Neural cell (in vitro differentiated cells): Measurements from ENCODE around the gene CACNB2. TPM values are rescaled to one million over a fixed set of nuclear protein-coding genes. Genes with fewer than 3 reads are reported as not detected.

ENCODE experiments used
- H2AFZ ChIP-seq: fragments of 200-600, 300-800 bp; sonication (generic), shearing (Covaris generic); 2 replicates; pipeline ENCODE4 v1.6.0; 2014; ENCODE audit warnings: low read depth, mild to moderate bottlenecking, antibody characterized with exemption, low read length, moderate library complexity
- H3F3A ChIP-seq: fragments of 200-600 bp; shearing (Covaris generic); 2 replicates; pipeline ENCODE4 v1.6.1; 2016; ENCODE audit warnings: mild to moderate bottlenecking, moderate library complexity, mixed read lengths, antibody characterized with exemption, low read length; ENCODE audit not compliant: insufficient read depth, poor library complexity, severe bottlenecking
- H3K27ac ChIP-seq: fragments of 200-600, 300-800 bp; sonication (generic), shearing (Covaris generic); 2 replicates; pipeline ENCODE4 v1.5.1; 2014; ENCODE audit warnings: mild to moderate bottlenecking, low read length, moderate library complexity
- H3K27me3 ChIP-seq: fragments of 300-800, 200-600 bp; sonication (generic), shearing (Covaris generic); 2 replicates; pipeline ENCODE4 v1.6.0; 2014; ENCODE audit warnings: mild to moderate bottlenecking, low read depth, low read length, moderate library complexity; ENCODE audit not compliant: insufficient read depth
- H3K36me3 ChIP-seq: fragments of 300-800, 200-600 bp; sonication (generic), shearing (Covaris generic); 2 replicates; pipeline ENCODE4 v1.5.1; 2014; ENCODE audit warnings: mild to moderate bottlenecking, antibody characterized with exemption, low read length, moderate library complexity; ENCODE audit not compliant: insufficient read depth
- H3K4me2 ChIP-seq: fragments of 300-800, 200-600 bp; sonication (generic), shearing (Covaris generic); 2 replicates; pipeline ENCODE4 v1.6.0; 2014; ENCODE audit warnings: mild to moderate bottlenecking, low read length
- H3K4me3 ChIP-seq: fragments of 300-800, 200-600 bp; sonication (generic), shearing (Covaris generic); 2 replicates; pipeline ENCODE4 v1.5.1; 2014; ENCODE audit warnings: mild to moderate bottlenecking, low read length, moderate library complexity
- H3K79me2 ChIP-seq: fragments of 200-600 bp; shearing (Covaris generic); replicated peaks from 2 replicates; pipeline ENCODE4 v1.6.0; 2014; ENCODE audit warnings: mild to moderate bottlenecking, low read length, moderate library complexity; ENCODE audit not compliant: insufficient read depth
- H3K9ac ChIP-seq: fragments of 300-800, 200-600 bp; sonication (generic), shearing (Covaris generic); 2 replicates; pipeline ENCODE4 v1.6.1; 2016; ENCODE audit warnings: mild to moderate bottlenecking, low read length, mixed read lengths
- H3K9me2 ChIP-seq: fragments of 200-600 bp; shearing (Covaris generic); 2 replicates; pipeline ENCODE4 v1.6.1; 2016; ENCODE audit warnings: mild to moderate bottlenecking, low read length, mixed read lengths; ENCODE audit not compliant: insufficient read depth
- H3K9me3 ChIP-seq: fragments of 200-600, 300-800 bp; sonication (generic), shearing (Covaris generic); 2 replicates; pipeline ENCODE4 v1.6.1; 2016; ENCODE audit warnings: mild to moderate bottlenecking, mixed run types, low read length, moderate library complexity, mixed read lengths
- H4K20me1 ChIP-seq: fragments of 200-600 bp; shearing (Covaris generic); 2 replicates; pipeline ENCODE4 v1.6.1; 2016; ENCODE audit warnings: mild to moderate bottlenecking, mixed run types; ENCODE audit not compliant: insufficient read depth
- EP300 ChIP-seq: fragments of 450-650 bp; conservative IDR thresholded peaks from 2 replicates; pipeline ENCODE4 v1.6.1; 2014; ENCODE audit warnings: antibody characterized with exemption, mild to moderate bottlenecking, moderate library complexity; ENCODE audit not compliant: poor library complexity, severe bottlenecking
- EZH2 ChIP-seq: fragments of 200-600, 300-800 bp; shearing (Covaris generic), sonication (generic); IDR thresholded peaks from 2 replicates; pipeline ENCODE4 v1.6.1; 2014; ENCODE audit warnings: antibody characterized with exemption, low read length, borderline replicate concordance, mild to moderate bottlenecking; ENCODE audit not compliant: insufficient read depth, poor library complexity, severe bottlenecking
- MXI1 ChIP-seq: fragments of 450-650 bp; conservative IDR thresholded peaks from 2 replicates; pipeline ENCODE4 v1.6.1; 2014; ENCODE audit warnings: antibody characterized with exemption, mild to moderate bottlenecking; ENCODE audit not compliant: poor library complexity, severe bottlenecking
- POLR2AphosphoS5 ChIP-seq: IDR thresholded peaks from 2 replicates; pipeline ENCODE4 v1.6.1; 2012
- RAD21 ChIP-seq: fragments of 450-650 bp; conservative IDR thresholded peaks from 2 replicates; pipeline ENCODE4 v1.6.1; 2014; ENCODE audit warnings: antibody characterized with exemption, mild to moderate bottlenecking, moderate library complexity
- REST ChIP-seq: IDR thresholded peaks from 2 replicates; pipeline ENCODE4 v1.6.1; 2012; ENCODE audit warnings: borderline replicate concordance
- SMC3 ChIP-seq: fragments of 450-650 bp; conservative IDR thresholded peaks from 2 replicates; pipeline ENCODE4 v1.6.1; 2014; ENCODE audit warnings: antibody characterized with exemption, mild to moderate bottlenecking, moderate library complexity; ENCODE audit not compliant: poor library complexity
- TAF1 ChIP-seq: IDR thresholded peaks from 2 replicates; pipeline ENCODE4 v1.6.1; 2012; ENCODE audit warnings: low read depth
- polyA plus RNA-seq: library from polyadenylated mRNA; depleted of rRNA; stranded (reverse); fragments of >200 nt; gene quantifications from 2 replicates; pipeline ENCODE4 v1.2.3, GENCODE V29; 2014
- TF ChIP-seq, protein P1 (sequence below): fragments of 450-650 bp; IDR thresholded peaks from 2 replicates; pipeline ENCODE4 v1.5.1; 2014; ENCODE audit warnings: antibody characterized with exemption, mild to moderate bottlenecking, moderate library complexity; ENCODE audit not compliant: poor library complexity, severe bottlenecking

Gene CACNB2
- polyA plus RNA-seq, 1 donor from 2014 or later, result 14.3 TPM

DNA sequence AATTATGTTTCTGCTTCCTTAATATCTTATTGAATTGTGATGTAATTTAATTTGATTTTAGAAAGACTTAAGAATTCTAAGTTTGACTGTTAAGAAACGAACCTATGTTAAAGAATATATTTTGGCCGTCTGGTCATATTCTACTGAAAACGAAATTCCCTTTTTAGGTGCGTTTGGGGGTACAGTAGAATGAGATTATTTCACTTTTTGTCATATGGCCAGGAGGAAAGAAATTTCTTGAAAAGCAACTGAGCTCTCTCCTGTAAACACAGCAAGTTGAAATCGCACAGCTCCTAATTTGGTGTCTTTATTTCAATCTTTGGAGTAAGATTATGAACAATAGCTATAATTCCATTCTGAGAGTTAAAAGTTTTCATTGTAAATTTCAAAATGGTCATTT lies 227.6 kb downstream of the CACNB2 start:
- Histone ChIP-seq H3K27ac (no peak overlapping the region), H3K4me3 (no peak overlapping the region), H3K79me2 (no peaks in the 10 kb centered on the region), H3K4me2 (no peak overlapping the region), H3K27me3 (no peaks in the 10 kb centered on the region), H2AFZ (no peak overlapping the region), H3K36me3 (no peaks in the 10 kb centered on the region), H3K9ac (no peak overlapping the region), H3F3A (no peaks in the 10 kb centered on the region), H3K9me3 (no peaks in the 10 kb centered on the region), H3K9me2 (no peaks in the 10 kb centered on the region), H4K20me1 (no peaks in the 10 kb centered on the region)
- TF ChIP-seq EP300 (no peak), REST (no peak), RAD21 (no peak), EZH2 (no peak), POLR2AphosphoS5 (no peak), SMC3 (no peak), TAF1 (no peak), MXI1 (no peak)
- TF ChIP-seq, protein P1, sequence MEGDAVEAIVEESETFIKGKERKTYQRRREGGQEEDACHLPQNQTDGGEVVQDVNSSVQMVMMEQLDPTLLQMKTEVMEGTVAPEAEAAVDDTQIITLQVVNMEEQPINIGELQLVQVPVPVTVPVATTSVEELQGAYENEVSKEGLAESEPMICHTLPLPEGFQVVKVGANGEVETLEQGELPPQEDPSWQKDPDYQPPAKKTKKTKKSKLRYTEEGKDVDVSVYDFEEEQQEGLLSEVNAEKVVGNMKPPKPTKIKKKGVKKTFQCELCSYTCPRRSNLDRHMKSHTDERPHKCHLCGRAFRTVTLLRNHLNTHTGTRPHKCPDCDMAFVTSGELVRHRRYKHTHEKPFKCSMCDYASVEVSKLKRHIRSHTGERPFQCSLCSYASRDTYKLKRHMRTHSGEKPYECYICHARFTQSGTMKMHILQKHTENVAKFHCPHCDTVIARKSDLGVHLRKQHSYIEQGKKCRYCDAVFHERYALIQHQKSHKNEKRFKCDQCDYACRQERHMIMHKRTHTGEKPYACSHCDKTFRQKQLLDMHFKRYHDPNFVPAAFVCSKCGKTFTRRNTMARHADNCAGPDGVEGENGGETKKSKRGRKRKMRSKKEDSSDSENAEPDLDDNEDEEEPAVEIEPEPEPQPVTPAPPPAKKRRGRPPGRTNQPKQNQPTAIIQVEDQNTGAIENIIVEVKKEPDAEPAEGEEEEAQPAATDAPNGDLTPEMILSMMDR, result no peak

GRCh38 chr10:18368273-18368672 lies 228.0 kb downstream of the CACNB2 start:
- no peak overlapping the region for H2AFZ ChIP-seq
- H3K9ac ChIP-seq, result no peak overlapping the region
- H3K36me3 ChIP-seq, result no peaks in the 10 kb centered on the region
- H3K9me3 ChIP-seq, result no peaks in the 10 kb centered on the region
- H3K79me2 ChIP-seq, result no peaks in the 10 kb centered on the region
- H3K27ac ChIP-seq, result no peak overlapping the region
- H3K27me3 ChIP-seq, result no peaks in the 10 kb centered on the region
- no peaks in the 10 kb centered on the region for H4K20me1 ChIP-seq
- no peak for TF ChIP-seq POLR2AphosphoS5
- no peaks in the 10 kb centered on the region for H3F3A ChIP-seq
- no peaks in the 10 kb centered on the region for H3K9me2 ChIP-seq
- H3K4me2 ChIP-seq, result no peak overlapping the region
- H3K4me3 ChIP-seq, result no peak overlapping the region

DNA sequence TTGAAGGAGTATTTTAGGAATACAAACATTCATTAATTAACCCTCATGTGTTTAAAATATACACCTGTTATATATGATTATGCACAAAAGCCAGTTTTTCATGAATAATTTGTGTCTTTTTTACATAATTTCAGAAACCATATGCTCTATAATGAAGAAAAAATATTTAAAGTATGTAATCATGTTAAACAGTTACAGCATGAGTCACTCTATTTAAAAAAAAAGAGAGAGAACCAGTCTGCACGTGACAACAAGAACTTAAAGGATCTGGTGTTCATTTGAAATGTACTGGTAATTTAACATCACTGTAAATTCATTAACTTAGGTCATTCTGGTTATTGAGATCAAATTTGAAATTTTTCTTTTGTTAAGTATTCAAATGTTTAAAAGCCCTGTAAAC lies 228.5 kb downstream of the CACNB2 start:
- no peaks in the 10 kb centered on the region for H3K9me2 ChIP-seq
- no peaks in the 10 kb centered on the region for H3K9me3 ChIP-seq
- H3K27ac ChIP-seq, result no peak overlapping the region
- H3K4me2 ChIP-seq, result no peak overlapping the region
- no peak overlapping the region for H3K9ac ChIP-seq
- H2AFZ ChIP-seq, result no peak overlapping the region
- H3F3A ChIP-seq, result no peaks in the 10 kb centered on the region
- no peaks in the 10 kb centered on the region for H4K20me1 ChIP-seq
- H3K79me2 ChIP-seq, result no peaks in the 10 kb centered on the region
- no peaks in the 10 kb centered on the region for H3K36me3 ChIP-seq
- no peaks in the 10 kb centered on the region for H3K27me3 ChIP-seq
- TF ChIP-seq MXI1 (no peak), POLR2AphosphoS5 (no peak), TAF1 (no peak), SMC3 (no peak), REST (no peak), RAD21 (no peak), EZH2 (no peak), EP300 (no peak)
- TF ChIP-seq, protein P1, result no peak
- H3K4me3 ChIP-seq, result no peak overlapping the region
